ENCODE results near the gene SEC24C. TPM values are rescaled to one million over a fixed set of nuclear protein-coding genes. Genes with fewer than 3 reads are reported as not detected.

Gene SEC24C
- total RNA-seq, 2 experiments from 2014 or later, result 52.0 to 54.2 TPM

DNA sequence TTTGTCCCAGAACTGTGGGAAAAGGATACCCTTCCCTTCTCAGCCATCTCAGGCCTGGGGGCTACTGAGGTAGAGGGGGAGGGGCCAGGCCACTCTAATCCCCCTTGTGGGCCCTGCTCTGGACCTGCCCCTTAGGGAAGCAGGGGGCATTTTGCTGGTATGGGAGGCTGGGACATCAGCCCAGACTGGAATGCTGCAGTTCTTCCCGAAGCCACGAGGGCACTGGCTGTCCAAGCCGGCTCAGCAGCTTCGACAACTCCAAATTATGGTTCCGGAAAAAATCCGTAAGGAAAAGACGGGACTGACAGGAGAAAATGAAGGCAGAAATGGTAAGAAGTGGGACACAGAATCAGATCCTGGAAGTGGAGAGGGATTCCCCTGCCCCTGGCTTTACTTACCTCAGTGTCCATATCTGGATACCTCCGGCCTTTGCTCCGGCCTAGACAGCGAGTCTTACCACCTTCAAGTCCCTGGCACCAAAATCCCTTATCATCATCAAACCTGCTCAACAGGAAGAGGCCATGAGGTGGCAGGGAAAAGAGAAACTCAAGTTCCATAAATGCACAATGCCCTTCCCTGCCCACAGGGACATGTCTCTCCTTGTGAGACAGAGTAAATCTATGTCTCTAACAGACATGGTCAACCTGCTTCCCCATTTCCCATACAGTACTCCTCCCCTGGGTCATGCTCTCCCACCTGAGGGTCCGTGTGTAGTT, 58.3 kb downstream of the SEC24C start:
- H3K9me3 Mint-ChIP-seq, result no peaks in the 10 kb centered on the region
- TF ChIP-seq, protein P1, sequence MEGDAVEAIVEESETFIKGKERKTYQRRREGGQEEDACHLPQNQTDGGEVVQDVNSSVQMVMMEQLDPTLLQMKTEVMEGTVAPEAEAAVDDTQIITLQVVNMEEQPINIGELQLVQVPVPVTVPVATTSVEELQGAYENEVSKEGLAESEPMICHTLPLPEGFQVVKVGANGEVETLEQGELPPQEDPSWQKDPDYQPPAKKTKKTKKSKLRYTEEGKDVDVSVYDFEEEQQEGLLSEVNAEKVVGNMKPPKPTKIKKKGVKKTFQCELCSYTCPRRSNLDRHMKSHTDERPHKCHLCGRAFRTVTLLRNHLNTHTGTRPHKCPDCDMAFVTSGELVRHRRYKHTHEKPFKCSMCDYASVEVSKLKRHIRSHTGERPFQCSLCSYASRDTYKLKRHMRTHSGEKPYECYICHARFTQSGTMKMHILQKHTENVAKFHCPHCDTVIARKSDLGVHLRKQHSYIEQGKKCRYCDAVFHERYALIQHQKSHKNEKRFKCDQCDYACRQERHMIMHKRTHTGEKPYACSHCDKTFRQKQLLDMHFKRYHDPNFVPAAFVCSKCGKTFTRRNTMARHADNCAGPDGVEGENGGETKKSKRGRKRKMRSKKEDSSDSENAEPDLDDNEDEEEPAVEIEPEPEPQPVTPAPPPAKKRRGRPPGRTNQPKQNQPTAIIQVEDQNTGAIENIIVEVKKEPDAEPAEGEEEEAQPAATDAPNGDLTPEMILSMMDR (IDR thresholded peaks at IDR 0.05), result no peak
- peaks cover 23% of the 10 kb centered on the region for H3K4me1 ChIP-seq (ENCODE audit: insufficient read depth, low read length)
- peaks cover 20% of the 10 kb centered on the region for H3K4me1 Mint-ChIP-seq (ENCODE audit: low read depth)
- H3K27me3 ChIP-seq (ENCODE audit: control insufficient read depth in 1 of 2, insufficient read depth in 2 of 2, low read length in 2 of 2), result no peaks in the 10 kb centered on the region
- no peak overlapping the region for H3K4me3 Mint-ChIP-seq
- H3K27ac Mint-ChIP-seq, result no peak overlapping the region
- intact Hi-C loops (cut with DNase I, micrococcal nuclease), result no loop called here
- H3K36me3 ChIP-seq (ENCODE audit: insufficient read depth, low read length), result peaks cover 93% of the 10 kb centered on the region
- CTCF ChIA-PET, result no interaction called here
- peaks cover 90% of the 10 kb centered on the region for H3K36me3 Mint-ChIP-seq (ENCODE audit: low read depth)
- no peak overlapping the region for H3K27ac ChIP-seq (ENCODE audit: low read depth in 1 of 2, low read length in 2 of 2)
- no peaks in the 10 kb centered on the region for H3K9me3 ChIP-seq (ENCODE audit: control insufficient read depth in 1 of 2, insufficient read depth in 1 of 2, low read length in 2 of 2)
- DNase-seq (no peak), ATAC-seq (ENCODE audit: poor library complexity) (no peak)
- H3K27me3 Mint-ChIP-seq, result no peaks in the 10 kb centered on the region
- no peak overlapping the region for H3K4me3 ChIP-seq (ENCODE audit: low read length)
- POLR2A ChIA-PET, result no interaction called here

DNA sequence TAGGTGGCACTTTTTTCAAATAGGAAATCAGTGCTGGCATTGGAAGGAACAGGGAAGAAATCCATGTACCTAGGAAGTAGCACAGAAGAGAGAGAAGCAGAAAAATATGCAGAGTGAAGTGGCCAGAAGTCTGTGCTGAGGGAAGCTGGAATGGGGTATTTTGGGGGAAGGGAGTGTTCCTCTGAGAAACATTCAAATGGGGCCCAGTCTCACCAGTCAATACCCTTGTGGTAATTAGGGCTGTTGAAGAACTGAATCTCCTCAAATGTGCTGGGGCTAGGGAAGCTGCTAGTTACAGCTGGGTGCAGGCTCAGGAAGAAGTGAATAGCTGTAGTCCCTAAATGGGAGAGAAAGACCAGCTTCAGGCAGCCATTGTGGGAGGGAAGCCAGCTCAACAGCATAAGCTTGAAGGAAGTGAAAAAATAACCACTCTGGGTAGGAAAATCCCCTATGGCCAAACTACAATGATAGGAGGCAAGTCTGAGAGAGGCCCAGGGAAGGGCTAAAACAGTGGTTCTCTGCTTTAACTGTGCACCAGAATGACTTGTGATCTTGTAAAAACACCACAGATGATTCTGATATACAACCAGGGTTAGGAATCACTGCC, 59.6 kb downstream of the SEC24C start:
- ChIA-PET POLR2A (interaction anchor here (0.9 kb wide), 1 partner anchor 23 kb away, joined by 3 read pairs; no protein-coding TSS in a partner anchor), CTCF (interaction anchor here (0.8 kb wide), 1 partner anchor 35 kb away, joined by 4 read pairs; no protein-coding TSS in a partner anchor)
- H3K27ac ChIP-seq (ENCODE audit: low read depth in 1 of 2, low read length in 2 of 2), result no peak overlapping the region
- H3K9me3 Mint-ChIP-seq, result no peaks in the 10 kb centered on the region
- H3K36me3 Mint-ChIP-seq (ENCODE audit: low read depth), result peaks cover 90% of the 10 kb centered on the region
- peak overlapping the region; percentile 30 for H3K27ac Mint-ChIP-seq
- no peak for DNase-seq
- ATAC-seq (ENCODE audit: poor library complexity), result no peak
- peaks cover 34% of the 10 kb centered on the region for H3K4me1 Mint-ChIP-seq (ENCODE audit: low read depth)
- H3K4me1 ChIP-seq (ENCODE audit: insufficient read depth, low read length), result peaks cover 34% of the 10 kb centered on the region
- no peak overlapping the region for H3K4me3 Mint-ChIP-seq
- TF ChIP-seq, protein P1 (IDR thresholded peaks at IDR 0.05), result no peak
- H3K27me3 ChIP-seq (ENCODE audit: control insufficient read depth in 1 of 2, insufficient read depth in 2 of 2, low read length in 2 of 2), result no peaks in the 10 kb centered on the region
- no peaks in the 10 kb centered on the region for H3K27me3 Mint-ChIP-seq
- intact Hi-C loops (cut with DNase I, micrococcal nuclease), result no loop called here
- no peaks in the 10 kb centered on the region for H3K9me3 ChIP-seq (ENCODE audit: control insufficient read depth in 1 of 2, insufficient read depth in 1 of 2, low read length in 2 of 2)
- H3K36me3 ChIP-seq (ENCODE audit: insufficient read depth, low read length), result peaks cover 97% of the 10 kb centered on the region
- H3K4me3 ChIP-seq (ENCODE audit: low read length), result no peak overlapping the region

DNA sequence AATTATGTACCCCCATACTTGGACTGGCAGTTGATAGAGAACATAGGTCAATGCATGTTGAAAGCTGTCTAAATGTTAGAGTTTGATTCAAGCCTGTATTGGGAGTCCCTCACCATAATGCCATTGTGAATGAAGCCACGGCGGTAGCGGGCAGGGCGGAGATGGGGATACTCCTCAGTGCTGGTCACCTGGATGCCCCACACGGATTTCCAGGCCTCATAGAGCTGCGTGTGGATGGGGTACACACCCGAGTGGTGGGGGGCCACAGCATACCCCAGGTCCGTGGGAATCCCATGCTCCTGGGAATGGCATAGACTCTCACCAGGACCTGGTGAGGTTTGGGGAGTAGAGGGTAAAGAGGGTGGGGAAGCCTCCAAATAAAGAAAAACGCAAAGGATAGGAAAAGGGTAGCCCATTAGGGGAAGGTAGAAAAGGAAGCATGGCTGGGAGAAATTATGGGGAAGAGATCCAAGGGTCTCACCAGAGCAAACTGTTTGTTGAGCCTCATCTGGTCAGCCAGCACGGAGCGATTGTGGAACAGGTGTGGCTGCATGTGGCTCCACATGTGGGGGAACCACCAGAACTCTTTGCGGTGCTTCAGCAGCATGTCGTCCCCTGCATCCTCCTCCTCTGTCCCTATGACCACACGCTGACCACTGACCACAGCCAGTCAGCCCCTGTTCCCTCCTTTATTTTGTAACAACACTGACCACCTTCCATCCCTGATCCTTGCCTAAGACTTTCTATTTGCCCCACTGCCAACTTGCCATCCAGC, 62.2 kb downstream of the SEC24C start:
- H3K36me3 Mint-ChIP-seq (ENCODE audit: low read depth), result peaks cover 86% of the 10 kb centered on the region
- DNase-seq (no peak), ATAC-seq (ENCODE audit: poor library complexity) (no peak)
- H3K27me3 Mint-ChIP-seq, result no peaks in the 10 kb centered on the region
- H3K27ac ChIP-seq (ENCODE audit: low read depth in 1 of 2, low read length in 2 of 2), result no peak overlapping the region
- intact Hi-C loops (cut with DNase I, micrococcal nuclease), result no loop called here
- peaks cover 86% of the 10 kb centered on the region for H3K36me3 ChIP-seq (ENCODE audit: insufficient read depth, low read length)
- POLR2A ChIA-PET, result interaction anchor here (8.2 kb wide), 1 partner anchor 22 kb away, joined by 88 read pairs; the partner anchor contains the start of genes CHCHD1 and ZSWIM8
- no peaks in the 10 kb centered on the region for H3K27me3 ChIP-seq (ENCODE audit: control insufficient read depth in 1 of 2, insufficient read depth in 2 of 2, low read length in 2 of 2)
- TF ChIP-seq, protein P1 (IDR thresholded peaks at IDR 0.05), result no peak
- no peak overlapping the region for H3K4me3 ChIP-seq (ENCODE audit: low read length)
- CTCF ChIA-PET, result no interaction called here
- H3K4me3 Mint-ChIP-seq, result peak overlapping the region; percentile 5
- H3K9me3 Mint-ChIP-seq, result no peaks in the 10 kb centered on the region
- H3K4me1 ChIP-seq (ENCODE audit: insufficient read depth, low read length), result peaks cover 50% of the 10 kb centered on the region
- peaks cover 53% of the 10 kb centered on the region for H3K4me1 Mint-ChIP-seq (ENCODE audit: low read depth)
- H3K9me3 ChIP-seq (ENCODE audit: control insufficient read depth in 1 of 2, insufficient read depth in 1 of 2, low read length in 2 of 2), result no peaks in the 10 kb centered on the region
- peak overlapping the region; percentile 18 for H3K27ac Mint-ChIP-seq
